Endothelial cell of umbilical vein (primary cell): ENCODE measurements around the gene DMWD. TPM values are rescaled to one million over a fixed set of nuclear protein-coding genes. Genes with fewer than 3 reads are reported as not detected.

Experiments used
- Bru-seq: library from RNA; stranded (reverse); fragments of 400-500 nt; gene quantifications from one replicate; lab custom pipeline; 2021; lab: Mats Ljungman, UMichigan
- BruChase-seq, 2 experiments: library from RNA; stranded (reverse); fragments of 400-500 nt; gene quantifications; one replicate each; lab custom pipeline; 2021; lab: Mats Ljungman, UMichigan
- BruUV-seq: library from RNA; stranded (reverse); fragments of 400-500 nt; replicated peaks from 2 replicates; lab custom pipeline; 2021; lab: Mats Ljungman, UMichigan
- CTCF ChIA-PET: fragments of 300-600, 350-600 bp; sonication (Branson Sonifier 250); formaldehyde crosslinking; loops from one replicate; lab custom pipeline; 2021; ENCODE audit warnings: antibody characterized with exemption, inconsistent platforms; lab: Charles Lee
- POLR2A ChIA-PET: fragments of 300-600, 350-600 bp; sonication (Branson Sonifier 250); formaldehyde crosslinking; loops from one replicate; lab custom pipeline; 2021; ENCODE audit warnings: antibody characterized with exemption, inconsistent platforms; lab: Charles Lee
- DNase-seq: peaks from one replicate; pipeline ENCODE4 v3.0.0-alpha.2; 2011; ENCODE audit warnings: low read depth, low spot score
- FAIRE-seq: peaks from 2 replicates; lab custom pipeline; 2011; peaks lifted over from hg19 to GRCh38; lab: Jason Lieb, UNC
- H2AFZ ChIP-seq: 2 replicates; pipeline ENCODE4 v1.6.0; 2012; ENCODE audit warnings: low read depth, low read length, control low read depth, inconsistent platforms
- H3K27ac ChIP-seq: 2 replicates; pipeline ENCODE4 v1.5.1; 2011; ENCODE audit warnings: low read depth, mild to moderate bottlenecking, control low read depth, low read length, moderate library complexity; ENCODE audit not compliant: insufficient read depth
- H3K27me3 ChIP-seq, 2 experiments: 2 replicates each; pipeline versions ENCODE4 v1.6.0 to v1.6.1; 2011; ENCODE audit warnings: low read length in 2 of 2, mixed read lengths in 1 of 2; ENCODE audit not compliant: control insufficient read depth in 2 of 2, insufficient read depth in 2 of 2
- H3K36me3 ChIP-seq, 2 experiments: 2 replicates in 1 of 2; 3 replicates in 1 of 2; pipeline ENCODE4 v1.5.1; 2011; ENCODE audit warnings: low read length in 2 of 2, mild to moderate bottlenecking in 1 of 2, moderate library complexity in 1 of 2; ENCODE audit not compliant: control insufficient read depth in 2 of 2, insufficient read depth in 2 of 2; ENCODE audit errors: extremely low read depth in 1 of 2
- H3K4me1 ChIP-seq: 3 replicates; pipeline ENCODE4 v1.5.1; 2011; ENCODE audit warnings: mild to moderate bottlenecking, low read length; ENCODE audit not compliant: control insufficient read depth, insufficient read depth; ENCODE audit errors: extremely low read depth
- H3K4me2 ChIP-seq: 2 replicates; pipeline ENCODE4 v1.6.1; 2011; ENCODE audit warnings: low read length, control low read depth, mixed read lengths; ENCODE audit not compliant: insufficient read depth
- H3K4me3 ChIP-seq, 3 experiments: fragments of 200-600 bp in 1 of 3; sonication (generic), shearing (Covaris generic) in 1 of 3; replicated peaks in 1 of 3; 2 replicates each; pipeline ENCODE4 v1.5.1; 2011 to 2016; ENCODE audit warnings: control low read depth in 3 of 3, low read length in 3 of 3, mild to moderate bottlenecking in 2 of 3, inconsistent platforms in 1 of 3, low read depth in 1 of 3, moderate library complexity in 1 of 3; ENCODE audit not compliant: insufficient read depth in 1 of 3
- H3K79me2 ChIP-seq: 2 replicates; pipeline ENCODE4 v1.6.0; 2012; ENCODE audit warnings: low read length, inconsistent platforms; ENCODE audit not compliant: control insufficient read depth, insufficient read depth
- H3K9ac ChIP-seq: replicated peaks from 2 replicates; pipeline ENCODE3; 2011; ENCODE audit warnings: low read length, control low read depth; ENCODE audit not compliant: insufficient read depth; ENCODE audit errors: extremely low read depth
- H3K9me1 ChIP-seq: replicated peaks from 3 replicates; pipeline ENCODE4 v1.6.0; 2011; ENCODE audit warnings: mild to moderate bottlenecking, low read length; ENCODE audit not compliant: control insufficient read depth, insufficient read depth; ENCODE audit errors: extremely low read depth
- H3K9me3 ChIP-seq: replicated peaks from 2 replicates; pipeline ENCODE4 v1.5.1; 2012; ENCODE audit warnings: low read length, inconsistent platforms; ENCODE audit not compliant: control insufficient read depth, insufficient read depth
- H4K20me1 ChIP-seq: replicated peaks from 2 replicates; pipeline ENCODE3; 2011; ENCODE audit warnings: mild to moderate bottlenecking, low read length; ENCODE audit not compliant: control insufficient read depth, insufficient read depth; ENCODE audit errors: extremely low read depth
- FOS ChIP-seq: IDR thresholded peaks from 2 replicates; pipeline ENCODE4 v1.6.1; 2011; ENCODE audit warnings: mild to moderate bottlenecking, low read length, moderate library complexity, borderline replicate concordance; ENCODE audit not compliant: insufficient read depth
- GATA2 ChIP-seq: IDR thresholded peaks from 2 replicates; pipeline ENCODE4 v1.7.0; 2011; ENCODE audit warnings: low read depth, mild to moderate bottlenecking, moderate library complexity, mixed read lengths, low read length; ENCODE audit not compliant: insufficient read length, insufficient read depth
- JUN ChIP-seq: IDR thresholded peaks from 2 replicates; pipeline ENCODE4 v1.6.1; 2011; ENCODE audit warnings: borderline replicate concordance, low read depth; ENCODE audit not compliant: insufficient read length, insufficient read depth
- MYC ChIP-seq: IDR thresholded peaks from one replicate; pipeline ENCODE4 v1.6.1; 2011; ENCODE audit warnings: mild to moderate bottlenecking, low read depth, low read length
- POLR2A ChIP-seq: IDR thresholded peaks from 2 replicates; pipeline ENCODE4 v1.6.1; 2012; ENCODE audit warnings: low read depth, mild to moderate bottlenecking, control low read depth, low read length
- POLR2AphosphoS5 ChIP-seq: IDR thresholded peaks from 2 replicates; pipeline ENCODE4 v1.6.1; 2012; ENCODE audit warnings: low read depth, mild to moderate bottlenecking, control low read depth, low read length, moderate library complexity; ENCODE audit not compliant: insufficient read depth
- dilution Hi-C: fragments of 300-500 bp; cut with MboI; formaldehyde crosslinking; loops from one replicate; pipeline ENCODE4 v1.15.0; 2019; ENCODE audit warnings: low sequenced_read_pairs; ENCODE audit not compliant: extremely low pct_ligation_motif_present
- intact Hi-C: fragments of 100-400 bp; cut with micrococcal nuclease; formaldehyde crosslinking; loops from one replicate; pipeline ENCODE4 v1.10.0; 2022
- long read RNA-seq: library from polyadenylated mRNA; stranded (forward); transcript quantifications from one replicate; pipeline ENCODE4 v2.0.0, GENCODE V29; 2021
- polyA minus RNA-seq, 3 experiments: library from RNA; depleted of rRNA, polyadenylated mRNA; stranded (reverse); fragments of >200 nt; gene quantifications; 1 replicate in 1 of 3; 2 replicates in 2 of 3; pipeline ENCODE4 v1.2.3, GENCODE V29; 2011
- polyA plus RNA-seq, 4 experiments: library from polyadenylated mRNA; depleted of rRNA in 3 of 4; stranded (reverse) in 3 of 4; unstranded in 1 of 4; fragments of >200 nt; gene quantifications; 2 replicates each; pipeline versions ENCODE4 v1.2.1 to v1.2.3, GENCODE V29; 2011 to 2012; ENCODE audit warnings: missing spikeins in 1 of 4
- total RNA-seq: library from RNA; stranded (reverse); gene quantifications from 2 replicates; pipeline ENCODE4 v1.2.3, GENCODE V29; 2021
- TF ChIP-seq, protein P1 (sequence below), 2 donors: IDR thresholded peaks; 1 replicate in 1 of 2; 2 replicates in 1 of 2; pipeline ENCODE4 v1.5.1; 2011; ENCODE audit warnings: low read length in 2 of 2, mild to moderate bottlenecking in 2 of 2, moderate library complexity in 2 of 2, control low read depth in 1 of 2, inconsistent platforms in 1 of 2, low read depth in 1 of 2; ENCODE audit not compliant: insufficient read depth in 1 of 2; ENCODE audit errors: extremely low read depth in 1 of 2

DMWD gene, protein sequence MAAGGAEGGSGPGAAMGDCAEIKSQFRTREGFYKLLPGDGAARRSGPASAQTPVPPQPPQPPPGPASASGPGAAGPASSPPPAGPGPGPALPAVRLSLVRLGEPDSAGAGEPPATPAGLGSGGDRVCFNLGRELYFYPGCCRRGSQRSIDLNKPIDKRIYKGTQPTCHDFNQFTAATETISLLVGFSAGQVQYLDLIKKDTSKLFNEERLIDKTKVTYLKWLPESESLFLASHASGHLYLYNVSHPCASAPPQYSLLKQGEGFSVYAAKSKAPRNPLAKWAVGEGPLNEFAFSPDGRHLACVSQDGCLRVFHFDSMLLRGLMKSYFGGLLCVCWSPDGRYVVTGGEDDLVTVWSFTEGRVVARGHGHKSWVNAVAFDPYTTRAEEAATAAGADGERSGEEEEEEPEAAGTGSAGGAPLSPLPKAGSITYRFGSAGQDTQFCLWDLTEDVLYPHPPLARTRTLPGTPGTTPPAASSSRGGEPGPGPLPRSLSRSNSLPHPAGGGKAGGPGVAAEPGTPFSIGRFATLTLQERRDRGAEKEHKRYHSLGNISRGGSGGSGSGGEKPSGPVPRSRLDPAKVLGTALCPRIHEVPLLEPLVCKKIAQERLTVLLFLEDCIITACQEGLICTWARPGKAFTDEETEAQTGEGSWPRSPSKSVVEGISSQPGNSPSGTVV
- total RNA-seq = 81.1 and 81.6 TPM in 2 replicates
- polyA plus RNA-seq = 36.9 and 45.5 TPM in 2 replicates
- polyA plus RNA-seq (2011; cell fraction: cytosol; rRNA removed) = 15.9 and 21.2 TPM in 2 replicates
- polyA plus RNA-seq (2011; cell fraction: nucleus; rRNA removed) = 153 and 171 TPM in 2 replicates
- 30.8 and 40.4 TPM in 2 replicates for polyA plus RNA-seq (2012)
- 45.7 and 47.2 TPM in 2 replicates for polyA minus RNA-seq
- 17.7 TPM for polyA minus RNA-seq (2011; cell fraction: cytosol; rRNA and poly(A)+ RNA removed)
- 65.0 and 102 TPM in 2 replicates for polyA minus RNA-seq (2011; cell fraction: nucleus; rRNA and poly(A)+ RNA removed)
- percentile 72 among the genes with signal in this experiment for Bru-seq, nascent RNA
- BruChase-seq, experiment 1, labeled RNA remaining after a 6-hour chase = percentile 94 among the genes with signal in this experiment
- BruChase-seq, experiment 2, labeled RNA remaining after a 2-hour chase = percentile 89 among the genes with signal in this experiment
- long read RNA-seq, transcript DMWD-201 (5 exons, 3,305 nt) = major isoform, 30 of 102 reads
- long read RNA-seq, transcript DMWD-205 (2 exons, 643 nt) = minor isoform, 15 of 102 reads
- long read RNA-seq, transcript DMWD-202 (4 exons, 3,292 nt) = minor isoform, 22 of 102 reads
- long read RNA-seq, partial matches to known transcripts = 18 of 102 reads
- long read RNA-seq, other reads (novel, unspliced or antisense) = 16 of 102 reads

DNA sequence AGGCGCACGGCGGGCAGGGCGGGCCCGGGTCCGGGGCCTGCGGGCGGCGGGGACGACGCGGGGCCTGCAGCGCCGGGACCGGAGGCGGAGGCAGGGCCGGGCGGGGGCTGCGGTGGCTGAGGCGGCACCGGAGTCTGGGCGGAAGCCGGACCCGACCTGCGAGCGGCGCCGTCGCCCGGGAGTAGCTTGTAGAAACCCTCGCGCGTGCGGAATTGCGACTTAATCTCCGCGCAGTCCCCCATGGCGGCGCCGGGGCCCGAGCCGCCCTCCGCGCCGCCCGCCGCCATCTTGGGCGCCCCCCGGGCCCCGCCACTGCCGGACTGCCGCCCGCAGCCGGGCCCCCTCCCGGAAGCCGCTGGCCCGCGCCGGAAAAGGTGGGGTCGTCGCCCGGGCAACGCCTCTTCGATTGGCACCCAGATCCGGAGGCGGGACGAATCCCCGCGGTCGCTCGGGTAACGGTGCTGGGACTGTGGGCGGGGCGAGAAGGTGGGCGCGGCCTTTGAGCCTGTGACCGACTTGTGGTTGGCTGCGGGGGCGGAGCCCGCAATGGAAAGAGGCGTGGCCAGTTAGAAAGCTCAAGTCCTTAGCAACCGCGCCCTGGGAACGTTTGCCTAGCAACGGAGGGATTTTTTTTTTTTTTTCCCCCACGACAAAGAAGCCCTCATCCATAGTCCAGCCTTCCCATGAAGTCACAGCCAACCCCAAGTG lies at the start of gene DMWD:
TSS of gene DMWD (minus strand) at position 376 of the 708 bp plus-strand sequence. CDS start at position 287, 89 bp downstream.
- peaks cover 16% of the 10 kb centered on the region for H3K4me1 ChIP-seq
- peak; percentile 99 for DNase-seq
- TF ChIP-seq, protein P1, sequence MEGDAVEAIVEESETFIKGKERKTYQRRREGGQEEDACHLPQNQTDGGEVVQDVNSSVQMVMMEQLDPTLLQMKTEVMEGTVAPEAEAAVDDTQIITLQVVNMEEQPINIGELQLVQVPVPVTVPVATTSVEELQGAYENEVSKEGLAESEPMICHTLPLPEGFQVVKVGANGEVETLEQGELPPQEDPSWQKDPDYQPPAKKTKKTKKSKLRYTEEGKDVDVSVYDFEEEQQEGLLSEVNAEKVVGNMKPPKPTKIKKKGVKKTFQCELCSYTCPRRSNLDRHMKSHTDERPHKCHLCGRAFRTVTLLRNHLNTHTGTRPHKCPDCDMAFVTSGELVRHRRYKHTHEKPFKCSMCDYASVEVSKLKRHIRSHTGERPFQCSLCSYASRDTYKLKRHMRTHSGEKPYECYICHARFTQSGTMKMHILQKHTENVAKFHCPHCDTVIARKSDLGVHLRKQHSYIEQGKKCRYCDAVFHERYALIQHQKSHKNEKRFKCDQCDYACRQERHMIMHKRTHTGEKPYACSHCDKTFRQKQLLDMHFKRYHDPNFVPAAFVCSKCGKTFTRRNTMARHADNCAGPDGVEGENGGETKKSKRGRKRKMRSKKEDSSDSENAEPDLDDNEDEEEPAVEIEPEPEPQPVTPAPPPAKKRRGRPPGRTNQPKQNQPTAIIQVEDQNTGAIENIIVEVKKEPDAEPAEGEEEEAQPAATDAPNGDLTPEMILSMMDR (IDR thresholded peaks at IDR 0.05; ENCODE audit: extremely low read depth in 1 of 2, insufficient read depth in 1 of 2, low read depth in 1 of 2, low read length in 2 of 2) = no peak
- TF ChIP-seq POLR2A (peak; percentile 89), FOS (no peak), JUN (no peak), POLR2AphosphoS5 (peak; percentile 84), MYC (no peak), GATA2 (no peak)
- POLR2A ChIA-PET = interaction anchor here (0.6 to 1.3 kb wide), 4 partner anchors 10 to 62 kb away, joined by 3 to 19 read pairs (median 6); partner anchors contain the start of genes DMPK, FBXO46 and SIX5
- dilution Hi-C loops (no loop called here), intact Hi-C loops (loop anchor here (1.0 kb wide), 2 partner anchors 22 to 100 kb away; partner anchors contain the start of gene QPCTL)
- FAIRE-seq = peak; percentile 100
- H3K4me3 ChIP-seq = peak within 1 kb of the TSS; percentile 83 to 88 (median 85)
- no peaks in the 10 kb centered on the region for H4K20me1 ChIP-seq
- no peaks in the 10 kb centered on the region for H3K9me1 ChIP-seq
- peaks cover 7 to 15% of the 10 kb centered on the region in 2 experiments for H3K36me3 ChIP-seq
- H3K79me2 ChIP-seq = peaks cover 18% of the 10 kb centered on the region
- H3K9me3 ChIP-seq = no peaks in the 10 kb centered on the region
- peak within 1 kb of the TSS; percentile 50 for H2AFZ ChIP-seq
- no TSS peak for BruUV-seq
- H3K27me3 ChIP-seq = no peaks in the 10 kb centered on the region
- H3K27ac ChIP-seq = peak within 1 kb of the TSS; percentile 57
- H3K4me2 ChIP-seq = peak within 1 kb of the TSS; percentile 94
- H3K9ac ChIP-seq = peak within 1 kb of the TSS; percentile 87
- CTCF ChIA-PET = interaction anchor here (0.7 to 2.3 kb wide), 9 partner anchors 10 to 75 kb away, joined by 3 to 29 read pairs (median 3); partner anchors contain the start of genes DMPK, FBXO46 and SIX5
